Chondrocyte (in vitro differentiated cells): Measurements from ENCODE around the gene PRUNE2. TPM values are rescaled to one million over a fixed set of nuclear protein-coding genes. Genes with fewer than 3 reads are reported as not detected.

Source experiments
- DNase-seq: peaks from one replicate; pipeline ENCODE4 v3.0.0; 2021; ENCODE audit warnings: mixed read lengths, low spot score
- H3K27ac Mint-ChIP-seq: one replicate; pipeline ENCODE4 v1.8.0; 2021; ENCODE audit warnings: mild to moderate bottlenecking, moderate library complexity, mixed read lengths; ENCODE audit not compliant: unreplicated experiment
- H3K27me3 Mint-ChIP-seq: 2 replicates; pipeline ENCODE4 v1.8.0; 2021; ENCODE audit warnings: low read depth, mixed read lengths
- H3K36me3 Mint-ChIP-seq: 2 replicates; pipeline ENCODE4 v1.8.0; 2021; ENCODE audit warnings: low read depth, mixed read lengths
- H3K4me1 Mint-ChIP-seq: 2 replicates; pipeline ENCODE4 v1.8.0; 2021; ENCODE audit warnings: low read depth, mild to moderate bottlenecking, mixed read lengths
- H3K4me3 Mint-ChIP-seq: one replicate; pipeline ENCODE4 v1.8.0; 2021; ENCODE audit warnings: mild to moderate bottlenecking, moderate library complexity, mixed read lengths; ENCODE audit not compliant: unreplicated experiment
- H3K9me3 Mint-ChIP-seq: 2 replicates; pipeline ENCODE4 v1.8.0; 2021; ENCODE audit warnings: low read depth, mixed read lengths
- total RNA-seq: library from RNA; stranded (reverse); gene quantifications from 3 replicates; pipeline ENCODE4 v1.2.1, GENCODE V29; 2021
- TF ChIP-seq, protein P1 (sequence below): fragments of 200-600 bp; sonication (generic); IDR thresholded peaks from 2 replicates; pipeline ENCODE4 v1.5.0; 2021; ENCODE audit warnings: antibody characterized with exemption, mild to moderate bottlenecking, moderate library complexity

Gene PRUNE2
- total RNA-seq, 1 donor from 2014 or later, result 10.5 TPM

DNA sequence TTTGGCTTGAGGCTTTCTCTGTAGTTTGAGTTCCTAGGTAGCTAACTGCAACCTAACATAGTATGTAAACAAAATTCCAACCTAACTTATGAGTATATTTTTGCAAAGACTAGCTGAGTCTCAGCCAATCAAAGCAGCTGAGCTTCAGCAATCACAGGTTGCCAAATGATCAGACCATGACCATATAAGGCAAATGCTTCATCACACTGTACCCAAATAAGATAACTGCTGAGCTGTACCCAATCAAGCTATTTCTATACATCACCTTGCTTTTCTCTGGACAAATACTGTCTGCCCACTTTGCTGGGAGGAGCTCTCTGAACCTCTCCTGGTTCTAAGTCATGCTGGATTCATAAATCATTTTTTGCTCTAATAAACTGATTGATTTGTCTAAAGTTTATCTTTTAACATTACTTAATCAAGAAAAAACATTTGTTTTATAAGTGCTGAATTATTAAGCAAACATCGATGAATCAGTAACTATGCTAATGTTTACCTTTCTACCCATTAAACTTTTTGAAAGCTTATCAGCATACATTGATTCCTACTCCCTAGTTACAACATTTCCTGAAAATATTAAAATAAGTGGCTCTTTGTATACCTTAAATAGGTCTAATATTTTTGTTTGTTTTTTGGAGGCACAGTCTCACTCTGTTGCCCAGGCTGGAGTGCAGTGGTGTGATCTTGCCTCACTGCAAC is 271.4 kb downstream of the PRUNE2 start:
- DNase-seq, result no peak
- Mint-ChIP-seq H3K27me3 (no peaks in the 10 kb centered on the region), H3K4me3 (no peak overlapping the region), H3K27ac (no peak overlapping the region), H3K4me1 (peaks cover 20% of the 10 kb centered on the region), H3K9me3 (no peaks in the 10 kb centered on the region), H3K36me3 (no peaks in the 10 kb centered on the region)
- TF ChIP-seq, protein P1, sequence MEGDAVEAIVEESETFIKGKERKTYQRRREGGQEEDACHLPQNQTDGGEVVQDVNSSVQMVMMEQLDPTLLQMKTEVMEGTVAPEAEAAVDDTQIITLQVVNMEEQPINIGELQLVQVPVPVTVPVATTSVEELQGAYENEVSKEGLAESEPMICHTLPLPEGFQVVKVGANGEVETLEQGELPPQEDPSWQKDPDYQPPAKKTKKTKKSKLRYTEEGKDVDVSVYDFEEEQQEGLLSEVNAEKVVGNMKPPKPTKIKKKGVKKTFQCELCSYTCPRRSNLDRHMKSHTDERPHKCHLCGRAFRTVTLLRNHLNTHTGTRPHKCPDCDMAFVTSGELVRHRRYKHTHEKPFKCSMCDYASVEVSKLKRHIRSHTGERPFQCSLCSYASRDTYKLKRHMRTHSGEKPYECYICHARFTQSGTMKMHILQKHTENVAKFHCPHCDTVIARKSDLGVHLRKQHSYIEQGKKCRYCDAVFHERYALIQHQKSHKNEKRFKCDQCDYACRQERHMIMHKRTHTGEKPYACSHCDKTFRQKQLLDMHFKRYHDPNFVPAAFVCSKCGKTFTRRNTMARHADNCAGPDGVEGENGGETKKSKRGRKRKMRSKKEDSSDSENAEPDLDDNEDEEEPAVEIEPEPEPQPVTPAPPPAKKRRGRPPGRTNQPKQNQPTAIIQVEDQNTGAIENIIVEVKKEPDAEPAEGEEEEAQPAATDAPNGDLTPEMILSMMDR, result no peak

DNA sequence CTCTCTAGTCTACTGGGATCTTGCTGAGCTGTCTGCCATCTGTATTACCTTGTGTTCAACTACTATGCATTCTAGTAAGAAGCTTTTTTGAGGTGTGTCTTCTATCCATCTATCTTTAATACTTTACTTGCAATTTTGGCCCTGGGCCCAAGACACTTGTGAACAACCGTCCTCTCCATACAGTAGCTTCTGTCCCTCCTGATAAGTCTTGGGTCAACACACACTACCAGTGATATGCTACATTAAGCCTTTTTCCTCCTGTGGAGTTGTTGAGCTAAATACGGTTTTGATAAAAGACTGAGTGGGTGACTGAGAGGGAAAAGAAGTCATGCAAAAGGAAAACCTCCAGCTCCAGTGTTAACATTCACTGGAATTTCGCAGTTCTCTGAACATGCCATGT is 275.0 kb downstream of the PRUNE2 start:
- H3K4me3 Mint-ChIP-seq, result no peak overlapping the region
- H3K4me1 Mint-ChIP-seq, result peaks cover 7% of the 10 kb centered on the region

DNA sequence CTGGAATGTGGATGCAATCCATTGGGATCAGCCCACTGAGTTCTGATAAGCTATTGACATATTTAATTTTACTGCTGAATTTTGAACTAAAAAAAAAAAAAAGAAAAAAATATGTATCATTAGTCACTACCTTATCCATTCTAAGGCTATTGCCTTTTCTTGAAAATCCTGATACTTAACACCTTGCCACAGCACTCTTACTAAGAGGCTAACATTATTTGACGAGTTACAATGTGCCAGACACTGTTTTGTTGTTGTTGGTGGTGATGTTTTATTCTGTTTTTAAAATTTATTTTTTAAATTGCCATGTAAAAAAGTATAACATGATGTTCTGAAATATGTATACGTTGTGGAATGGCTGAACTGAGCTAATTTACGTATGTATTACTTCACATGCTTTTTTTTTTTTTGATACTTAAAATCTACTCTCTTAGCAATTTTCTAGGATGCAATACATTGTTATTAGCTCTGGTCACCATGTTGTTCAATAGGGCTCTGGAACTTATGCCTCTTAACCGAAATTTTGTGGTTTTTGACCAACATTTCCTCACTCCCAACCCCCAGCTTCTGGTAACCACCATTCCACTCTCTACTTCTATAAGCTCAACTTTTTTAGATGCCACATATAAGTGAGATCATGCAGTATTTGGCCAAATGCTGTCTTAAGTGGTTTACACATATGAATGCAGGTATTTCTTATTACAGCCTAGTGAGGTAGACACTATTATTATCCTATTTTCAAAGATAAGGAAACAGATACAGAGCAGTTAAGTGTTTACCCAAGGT is 276.5 kb downstream of the PRUNE2 start:
- H3K9me3 Mint-ChIP-seq, result no peaks in the 10 kb centered on the region
- H3K27ac Mint-ChIP-seq, result no peak overlapping the region
- H3K36me3 Mint-ChIP-seq, result peaks cover 1% of the 10 kb centered on the region
- DNase-seq, result no peak
- TF ChIP-seq, protein P1, result no peak
- peaks cover 11% of the 10 kb centered on the region for H3K4me1 Mint-ChIP-seq
- no peak overlapping the region for H3K4me3 Mint-ChIP-seq
- H3K27me3 Mint-ChIP-seq, result no peaks in the 10 kb centered on the region

More for the DNA sequence above, 275.0 kb downstream of the PRUNE2 start:
- TF ChIP-seq, protein P1, result no peak
- Mint-ChIP-seq H3K36me3 (peaks cover 1% of the 10 kb centered on the region), H3K27me3 (no peaks in the 10 kb centered on the region), H3K27ac (no peak overlapping the region), H3K9me3 (no peaks in the 10 kb centered on the region)
- no peak for DNase-seq

DNA sequence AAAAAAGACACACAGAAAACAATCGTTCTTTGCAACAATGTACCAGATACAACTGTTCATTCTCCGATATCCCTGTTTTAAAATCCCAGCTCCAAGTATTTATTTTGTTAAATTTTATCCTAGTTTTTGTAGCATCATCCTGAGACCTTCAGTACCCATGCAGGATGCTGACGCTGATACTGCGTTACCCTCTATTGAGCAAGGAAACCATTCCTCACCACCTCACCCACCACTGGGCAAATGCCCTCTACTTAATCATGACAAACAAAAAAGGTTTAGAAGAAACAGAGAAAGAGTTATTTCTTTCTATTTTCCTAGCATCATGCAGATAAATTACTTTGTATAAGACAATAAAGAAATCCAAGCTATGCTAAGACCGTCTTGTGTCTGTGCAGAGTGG is 277.8 kb downstream of the PRUNE2 start:
- H3K4me3 Mint-ChIP-seq, result no peak overlapping the region
- TF ChIP-seq, protein P1, result no peak
- H3K9me3 Mint-ChIP-seq, result no peaks in the 10 kb centered on the region
- peaks cover 17% of the 10 kb centered on the region for H3K4me1 Mint-ChIP-seq
- H3K36me3 Mint-ChIP-seq, result peaks cover 1% of the 10 kb centered on the region
- DNase-seq, result no peak
- H3K27me3 Mint-ChIP-seq, result no peaks in the 10 kb centered on the region
- no peak overlapping the region for H3K27ac Mint-ChIP-seq

DNA sequence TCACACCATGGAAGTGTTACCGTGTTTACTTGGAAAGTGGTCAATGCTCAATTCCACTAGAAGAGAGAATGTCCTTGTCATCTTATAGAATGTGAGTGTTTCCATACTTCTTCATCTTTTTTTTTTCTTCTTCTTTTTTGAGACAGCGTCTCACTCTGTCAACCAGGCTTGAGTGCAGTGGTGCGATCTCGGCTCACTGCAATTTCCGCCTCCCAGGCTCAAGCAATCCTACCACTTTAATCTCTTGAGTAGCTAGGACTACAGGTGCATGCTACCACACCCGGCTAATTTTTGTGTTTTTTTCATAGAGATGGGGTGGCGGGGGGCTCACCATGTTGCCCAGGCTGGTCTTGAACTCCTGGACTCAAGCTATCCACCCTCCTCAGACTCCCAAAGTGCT is 278.9 kb downstream of the PRUNE2 start:
- no peak overlapping the region for H3K4me3 Mint-ChIP-seq
- H3K4me1 Mint-ChIP-seq, result peaks cover 17% of the 10 kb centered on the region
- peaks cover 3% of the 10 kb centered on the region for H3K36me3 Mint-ChIP-seq
- TF ChIP-seq, protein P1, result no peak
- no peaks in the 10 kb centered on the region for H3K9me3 Mint-ChIP-seq
- DNase-seq, result no peak
- no peak overlapping the region for H3K27ac Mint-ChIP-seq
- H3K27me3 Mint-ChIP-seq, result no peaks in the 10 kb centered on the region
